Measurements from ENCODE around the gene CEP128.

- TF ChIP-seq POLR2AphosphoS5 (IDR thresholded peaks at IDR 0.05; ENCODE audit: low read depth, low read length) (no peak), TAF1 (IDR thresholded peaks at IDR 0.05; ENCODE audit: low read depth, low read length) (no peak)
These were observed 35.7 kb upstream of the CEP128 start for GRCh38 chr14:80977221-80977620.
